Measurements from ENCODE around the gene EIF2A. TPM values are rescaled to one million over a fixed set of nuclear protein-coding genes. Genes with fewer than 3 reads are reported as not detected.

Gene EIF2A
- total and polyA plus RNA-seq, 4 donors: 59.5 to 127 (median 69.6) TPM

DNA sequence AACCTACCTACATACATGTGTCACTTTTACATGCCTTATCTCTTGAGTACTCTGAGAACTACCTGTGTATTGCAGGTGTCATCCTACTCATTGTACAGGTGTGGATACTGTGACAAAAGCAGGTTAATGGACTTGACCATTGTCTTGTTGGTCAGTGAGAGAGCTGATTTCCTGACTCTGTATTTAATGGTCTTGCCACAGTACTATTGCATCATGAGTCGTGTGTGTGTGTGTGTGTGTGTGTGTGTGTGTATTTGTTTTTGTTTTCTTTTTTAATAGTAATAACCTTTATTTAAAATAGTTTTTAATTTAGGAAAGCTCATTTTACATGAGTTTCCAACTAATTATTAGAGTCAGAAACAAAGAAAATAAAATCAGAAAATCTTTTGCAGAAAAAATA lies 64.2 kb downstream of the EIF2A start:
- no peak overlapping the region for H3K4me3 ChIP-seq
- no peak overlapping the region for H3K27ac ChIP-seq (ENCODE audit: low read depth in 1 of 2, low read length in 1 of 2)
- ATAC-seq (ENCODE audit: insufficient read depth, low FRiP score): no peak
- H3K36me3 ChIP-seq (ENCODE audit: control insufficient read depth in 4 of 4, insufficient read depth in 4 of 4, low read length in 4 of 4): peaks cover 0 to 6% (median 2%) of the 10 kb centered on the region in 4 donors
- TF ChIP-seq, protein P1, sequence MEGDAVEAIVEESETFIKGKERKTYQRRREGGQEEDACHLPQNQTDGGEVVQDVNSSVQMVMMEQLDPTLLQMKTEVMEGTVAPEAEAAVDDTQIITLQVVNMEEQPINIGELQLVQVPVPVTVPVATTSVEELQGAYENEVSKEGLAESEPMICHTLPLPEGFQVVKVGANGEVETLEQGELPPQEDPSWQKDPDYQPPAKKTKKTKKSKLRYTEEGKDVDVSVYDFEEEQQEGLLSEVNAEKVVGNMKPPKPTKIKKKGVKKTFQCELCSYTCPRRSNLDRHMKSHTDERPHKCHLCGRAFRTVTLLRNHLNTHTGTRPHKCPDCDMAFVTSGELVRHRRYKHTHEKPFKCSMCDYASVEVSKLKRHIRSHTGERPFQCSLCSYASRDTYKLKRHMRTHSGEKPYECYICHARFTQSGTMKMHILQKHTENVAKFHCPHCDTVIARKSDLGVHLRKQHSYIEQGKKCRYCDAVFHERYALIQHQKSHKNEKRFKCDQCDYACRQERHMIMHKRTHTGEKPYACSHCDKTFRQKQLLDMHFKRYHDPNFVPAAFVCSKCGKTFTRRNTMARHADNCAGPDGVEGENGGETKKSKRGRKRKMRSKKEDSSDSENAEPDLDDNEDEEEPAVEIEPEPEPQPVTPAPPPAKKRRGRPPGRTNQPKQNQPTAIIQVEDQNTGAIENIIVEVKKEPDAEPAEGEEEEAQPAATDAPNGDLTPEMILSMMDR (IDR thresholded peaks at IDR 0.05; ENCODE audit: control extremely low read depth, extremely low read depth): no peak
- no peaks in the 10 kb centered on the region for H3K9me3 ChIP-seq (ENCODE audit: control insufficient read depth in 4 of 4, insufficient read depth in 3 of 4, low read length in 3 of 4)
- H3K27me3 ChIP-seq (ENCODE audit: control insufficient read depth in 3 of 3, insufficient read depth in 3 of 3, low read length in 2 of 3): no peaks in the 10 kb centered on the region
- peaks cover 0 to 10% (median 0%) of the 10 kb centered on the region in 5 donors for H3K4me1 ChIP-seq (ENCODE audit: control insufficient read depth in 5 of 5, insufficient read depth in 5 of 5, low read length in 5 of 5)
- 18 to 40% methylated on average over 1 of the region's 1 CpG for WGBS, 2 donors
- H3K9ac ChIP-seq (ENCODE audit: insufficient read depth in 1 of 2, low read length in 2 of 2): no peak overlapping the region
- no peak for DNase-seq

DNA sequence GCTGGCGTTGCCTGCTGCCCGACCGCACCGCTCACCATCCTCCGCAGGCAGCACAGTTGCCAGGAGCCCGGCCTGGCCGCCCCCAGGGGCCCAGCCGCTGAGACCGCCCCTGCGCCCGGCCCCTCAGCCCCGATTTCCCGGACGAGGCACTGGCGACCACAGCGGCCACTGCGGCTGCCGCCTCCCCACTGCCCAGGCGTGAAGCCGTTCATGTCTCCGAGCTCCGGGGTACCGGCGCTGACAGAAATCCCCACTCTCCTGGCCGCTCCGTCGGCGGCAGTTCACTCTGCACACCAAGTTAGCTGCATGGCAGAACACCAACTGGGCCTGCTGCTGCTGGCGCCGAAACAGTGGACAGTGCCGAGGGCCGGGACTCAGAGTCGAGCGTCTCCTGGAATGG lies 65.1 kb downstream of the EIF2A start:
- H3K9me3 ChIP-seq (ENCODE audit: control insufficient read depth in 4 of 4, insufficient read depth in 3 of 4, low read length in 3 of 4): no peaks in the 10 kb centered on the region
- no peaks in the 10 kb centered on the region for H3K27me3 ChIP-seq (ENCODE audit: control insufficient read depth in 3 of 3, insufficient read depth in 3 of 3, low read length in 2 of 3)
- WGBS, 2 donors: 98% methylated on average over 34 of the region's 34 CpGs
- peaks cover 0 to 6% (median 0%) of the 10 kb centered on the region in 4 donors for H3K36me3 ChIP-seq (ENCODE audit: control insufficient read depth in 4 of 4, insufficient read depth in 4 of 4, low read length in 4 of 4)
- no peak for ATAC-seq (ENCODE audit: insufficient read depth, low FRiP score)
- H3K4me1 ChIP-seq (ENCODE audit: control insufficient read depth in 5 of 5, insufficient read depth in 5 of 5, low read length in 5 of 5): peaks cover 0 to 10% (median 0%) of the 10 kb centered on the region in 5 donors
- H3K4me3 ChIP-seq: no peak overlapping the region
- no peak for DNase-seq
- H3K27ac ChIP-seq (ENCODE audit: low read depth in 1 of 2, low read length in 1 of 2): no peak overlapping the region
- TF ChIP-seq, protein P1 (IDR thresholded peaks at IDR 0.05; ENCODE audit: control extremely low read depth, extremely low read depth): no peak
- H3K9ac ChIP-seq (ENCODE audit: insufficient read depth in 1 of 2, low read length in 2 of 2): no peak overlapping the region

DNA sequence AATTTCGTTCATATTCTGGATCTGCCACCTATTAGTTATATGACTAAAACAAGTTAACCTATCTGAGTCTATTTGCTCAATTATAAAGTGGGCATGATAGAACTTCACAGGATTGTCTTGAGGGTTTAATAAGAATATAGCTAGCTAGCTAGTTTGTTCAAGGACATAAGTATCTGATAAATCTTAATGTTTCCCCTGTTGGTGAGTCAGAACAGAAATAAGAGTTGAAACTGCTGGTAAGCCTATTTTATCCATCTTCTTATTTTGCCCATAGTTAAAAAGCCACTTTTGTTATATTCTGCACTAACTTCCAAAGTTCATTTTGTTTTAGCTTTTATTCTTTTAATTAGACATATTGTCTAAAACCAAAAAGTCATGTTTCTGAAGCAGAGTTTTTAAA lies 65.9 kb downstream of the EIF2A start:
- TF ChIP-seq, protein P1 (IDR thresholded peaks at IDR 0.05; ENCODE audit: control extremely low read depth, extremely low read depth): no peak
- H3K4me1 ChIP-seq (ENCODE audit: control insufficient read depth in 5 of 5, insufficient read depth in 5 of 5, low read length in 5 of 5): peaks cover 0 to 10% (median 0%) of the 10 kb centered on the region in 5 donors
- no peaks in the 10 kb centered on the region for H3K27me3 ChIP-seq (ENCODE audit: control insufficient read depth in 3 of 3, insufficient read depth in 3 of 3, low read length in 2 of 3)
- H3K36me3 ChIP-seq (ENCODE audit: control insufficient read depth in 4 of 4, insufficient read depth in 4 of 4, low read length in 4 of 4): peaks cover 0 to 6% (median 0%) of the 10 kb centered on the region in 4 donors
- 84 to 89% methylated on average over 1 of the region's 1 CpG for WGBS, 2 donors
- H3K9ac ChIP-seq (ENCODE audit: insufficient read depth in 1 of 2, low read length in 2 of 2): no peak overlapping the region
- ATAC-seq (ENCODE audit: insufficient read depth, low FRiP score) (no peak), DNase-seq (no peak)
- no peak overlapping the region for H3K4me3 ChIP-seq
- no peak overlapping the region for H3K27ac ChIP-seq (ENCODE audit: low read depth in 1 of 2, low read length in 1 of 2)
- no peaks in the 10 kb centered on the region for H3K9me3 ChIP-seq (ENCODE audit: control insufficient read depth in 4 of 4, insufficient read depth in 3 of 4, low read length in 3 of 4)

DNA sequence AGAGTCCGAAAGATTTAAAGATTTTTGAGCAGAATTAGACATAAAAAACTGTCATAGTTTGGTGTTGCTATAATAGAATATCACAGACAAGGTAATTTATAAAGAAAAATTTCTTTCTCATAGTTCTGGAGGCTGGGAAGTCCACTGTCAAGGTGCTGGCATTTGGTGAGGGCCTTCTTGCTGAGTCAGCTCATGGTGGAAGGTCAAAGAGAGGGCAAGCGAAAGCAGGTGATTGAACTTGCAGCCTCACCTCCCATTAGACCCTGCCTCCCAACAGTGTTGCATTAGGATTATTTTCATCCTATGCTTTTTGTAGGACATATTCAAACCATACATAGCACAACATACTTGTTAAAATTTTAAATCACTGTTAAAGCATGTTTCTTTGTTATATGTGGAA lies 66.4 kb downstream of the EIF2A start:
- TF ChIP-seq, protein P1 (IDR thresholded peaks at IDR 0.05; ENCODE audit: control extremely low read depth, extremely low read depth): no peak
- no peaks in the 10 kb centered on the region for H3K9me3 ChIP-seq (ENCODE audit: control insufficient read depth in 4 of 4, insufficient read depth in 3 of 4, low read length in 3 of 4)
- no peak for DNase-seq
- H3K27me3 ChIP-seq (ENCODE audit: control insufficient read depth in 3 of 3, insufficient read depth in 3 of 3, low read length in 2 of 3): no peaks in the 10 kb centered on the region
- peaks cover 0 to 6% (median 0%) of the 10 kb centered on the region in 4 donors for H3K36me3 ChIP-seq (ENCODE audit: control insufficient read depth in 4 of 4, insufficient read depth in 4 of 4, low read length in 4 of 4)
- H3K4me1 ChIP-seq (ENCODE audit: control insufficient read depth in 5 of 5, insufficient read depth in 5 of 5, low read length in 5 of 5): peaks cover 0 to 10% (median 0%) of the 10 kb centered on the region in 5 donors
- no peak overlapping the region for H3K27ac ChIP-seq (ENCODE audit: low read depth in 1 of 2, low read length in 1 of 2)
- no peak overlapping the region for H3K9ac ChIP-seq (ENCODE audit: insufficient read depth in 1 of 2, low read length in 2 of 2)
- H3K4me3 ChIP-seq: no peak overlapping the region
- 94 to 96% methylated on average over 2 of the region's 2 CpGs for WGBS, 2 donors
- no peak for ATAC-seq (ENCODE audit: insufficient read depth, low FRiP score)
